Hepatic stellate cell (primary cell): ENCODE results near the gene HHIPL2.
"Not testable (repeated sequence)": the region's sequence is repeated elsewhere in the genome, so short reads cannot be mapped to it uniquely, and the experiment has no call there.

ENCODE experiments used
- DNase-seq: peaks from one replicate; pipeline ENCODE4 v3.0.0; 2011; ENCODE audit warnings: low spot score

HHIPL2 gene

GRCh38 chr1:222539951-222540597, 7.8 kb downstream of the HHIPL2 start:
- no peak for DNase-seq

GRCh38 chr1:222535455-222535854, 12.4 kb downstream of the HHIPL2 start:
- no peak for DNase-seq

- no peak for DNase-seq
Measured at GRCh38 chr1:222530852-222531251, 17.1 kb downstream of the HHIPL2 start.

- DNase-seq: no peak
Measured at GRCh38 chr1:222529916-222530315, 18.0 kb downstream of the HHIPL2 start.

GRCh38 chr1:222529181-222529580, 18.7 kb downstream of the HHIPL2 start:
- DNase-seq: no peak

- DNase-seq: no peak
Measured at GRCh38 chr1:222525951-222526350, 22.0 kb downstream of the HHIPL2 start.

- DNase-seq: no peak
Measured at GRCh38 chr1:222523852-222524251, 24.1 kb downstream of the HHIPL2 start.

- DNase-seq: no peak
Measured at GRCh38 chr1:222522105-222522915, 25.6 kb downstream of the HHIPL2 start.

GRCh38 chr1:222521299-222522104, 26.4 kb downstream of the HHIPL2 start:
- DNase-seq: no peak

- not testable (repeated sequence) for DNase-seq
Measured at GRCh38 chr1:222489496-222489895, 58.4 kb downstream of the HHIPL2 start.

GRCh38 chr1:222487774-222488173, 60.1 kb downstream of the HHIPL2 start:
- DNase-seq: not testable (repeated sequence)

- DNase-seq: not testable (repeated sequence)
Measured at GRCh38 chr1:222484005-222484404, 63.9 kb downstream of the HHIPL2 start.

- DNase-seq: not testable (repeated sequence)
Measured at GRCh38 chr1:222479567-222479966, 68.3 kb downstream of the HHIPL2 start.

- DNase-seq: not testable (repeated sequence)
Measured at GRCh38 chr1:222476436-222476835, 71.5 kb downstream of the HHIPL2 start.

- not testable (repeated sequence) for DNase-seq
Measured at GRCh38 chr1:222473717-222474116, 74.2 kb downstream of the HHIPL2 start.

- DNase-seq: not testable (repeated sequence)
Measured at GRCh38 chr1:222472776-222473540, 74.9 kb downstream of the HHIPL2 start.
